Lung (tissue), 12 donors: Measurements from ENCODE around the gene TRIM63. TPM values are rescaled to one million over a fixed set of nuclear protein-coding genes. Genes with fewer than 3 reads are reported as not detected.

Experiments
- ATAC-seq: fragments of 200-7000 bp; cut with Tn5 transposase; one replicate; pipeline ENCODE4 v1.9.1; 2020; ENCODE audit warnings: moderate number of reproducible peaks; ENCODE audit not compliant: insufficient read depth, low FRiP score
- DNase-seq, 3 donors: peaks; one replicate each; pipeline ENCODE4 v3.0.0-alpha.2; 2013 to 2017
- H3K27ac ChIP-seq, 2 donors: one replicate each; pipeline ENCODE4 v1.5.1; 2013; ENCODE audit warnings: mild to moderate bottlenecking in 2 of 2, moderate library complexity in 2 of 2, control low read depth in 1 of 2, inconsistent platforms in 1 of 2, low read depth in 1 of 2, low read length in 1 of 2
- H3K27me3 ChIP-seq, 3 donors: one replicate each; pipeline ENCODE4 v1.5.1; 2013; ENCODE audit warnings: low read length in 2 of 3; ENCODE audit not compliant: control insufficient read depth in 3 of 3, insufficient read depth in 3 of 3
- H3K36me3 ChIP-seq, 4 donors: one replicate each; pipeline ENCODE4 v1.5.1; 2013; ENCODE audit warnings: low read length in 4 of 4, mild to moderate bottlenecking in 1 of 4, moderate library complexity in 1 of 4; ENCODE audit not compliant: control insufficient read depth in 4 of 4, insufficient read depth in 4 of 4
- H3K4me1 ChIP-seq, 5 donors: one replicate each; pipeline ENCODE4 v1.5.1; 2013; ENCODE audit warnings: low read length in 5 of 5, mild to moderate bottlenecking in 2 of 5, moderate library complexity in 1 of 5; ENCODE audit not compliant: control insufficient read depth in 5 of 5, insufficient read depth in 5 of 5
- H3K4me3 ChIP-seq: one replicate; pipeline ENCODE4 v1.5.1; 2013; ENCODE audit warnings: mild to moderate bottlenecking, control low read depth, moderate library complexity
- H3K9ac ChIP-seq, 2 donors: one replicate each; pipeline ENCODE4 v1.5.1; 2013; ENCODE audit warnings: low read length in 2 of 2, control low read depth in 1 of 2; ENCODE audit not compliant: insufficient read depth in 1 of 2
- H3K9me3 ChIP-seq, 4 donors: one replicate each; pipeline ENCODE4 v1.5.1; 2013; ENCODE audit warnings: low read length in 3 of 4, mild to moderate bottlenecking in 1 of 4, moderate library complexity in 1 of 4; ENCODE audit not compliant: control insufficient read depth in 4 of 4, insufficient read depth in 3 of 4
- WGBS, 2 donors: extraction: QIAGEN DNeasy Blood & Tissue Kit; methylation state at CpG; one replicate each; pipeline ENCODE4 v1.1.7; 2013; 5-methylcytosine and 5-hydroxymethylcytosine counted together
- polyA plus RNA-seq, 2 donors: library from polyadenylated mRNA; stranded (reverse); fragments of 200-250 nt; gene quantifications; one replicate each; pipeline ENCODE4 v1.2.1, GENCODE V29; 2013
- total RNA-seq, 2 donors: library from RNA; depleted of rRNA in 1 of 2; stranded (reverse); fragments of >200 nt in 1 of 2; gene quantifications; one replicate each; pipeline ENCODE4 v1.2.1, GENCODE V29; 2014 to 2021
- TF ChIP-seq, protein P1 (sequence below): IDR thresholded peaks from 2 replicates; pipeline ENCODE4 v1.5.1; 2012; ENCODE audit warnings: mild to moderate bottlenecking; ENCODE audit errors: control extremely low read depth, extremely low read depth
- donor health status: control.
- donor health status: control.
- donor health status: Bipolar disorder and iron deficiency.
- donor health status: healthy.
- donor health status: DM: yes; HTN: yes; CAD: no.

Gene TRIM63
- total and polyA plus RNA-seq, 4 donors = 0.12 to 0.31 (median 0.19) TPM

DNA sequence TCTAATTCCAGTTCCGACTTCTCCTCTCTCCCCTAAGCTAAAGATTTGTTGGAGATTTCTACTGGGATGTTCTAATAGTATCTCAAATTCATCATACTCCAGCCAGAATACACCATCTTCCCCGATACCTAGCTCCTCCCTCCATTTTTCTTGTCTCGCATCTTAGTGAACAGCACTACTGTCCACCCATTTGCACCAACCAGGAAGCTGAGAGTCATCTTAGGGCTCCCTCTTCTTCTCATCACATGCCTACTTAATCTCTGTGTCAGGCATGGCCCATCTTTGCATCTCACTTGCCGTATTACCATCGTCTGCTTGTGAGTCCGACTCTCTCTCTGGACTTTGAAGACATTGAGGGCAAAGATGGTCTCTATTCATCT is 3.5 kb upstream of the TRIM63 start:
- Histone ChIP-seq H3K4me1 (peaks cover 0 to 7% (median 0%) of the 10 kb centered on the region in 5 donors), H3K4me3 (no peak overlapping the region), H3K9ac (no peak overlapping the region), H3K36me3 (no peaks in the 10 kb centered on the region), H3K27ac (no peak overlapping the region), H3K9me3 (peaks cover 0 to 2% (median 0%) of the 10 kb centered on the region in 4 donors), H3K27me3 (peaks cover 0 to 7% (median 1%) of the 10 kb centered on the region in 3 donors)
- no peak for ATAC-seq
- TF ChIP-seq, protein P1, sequence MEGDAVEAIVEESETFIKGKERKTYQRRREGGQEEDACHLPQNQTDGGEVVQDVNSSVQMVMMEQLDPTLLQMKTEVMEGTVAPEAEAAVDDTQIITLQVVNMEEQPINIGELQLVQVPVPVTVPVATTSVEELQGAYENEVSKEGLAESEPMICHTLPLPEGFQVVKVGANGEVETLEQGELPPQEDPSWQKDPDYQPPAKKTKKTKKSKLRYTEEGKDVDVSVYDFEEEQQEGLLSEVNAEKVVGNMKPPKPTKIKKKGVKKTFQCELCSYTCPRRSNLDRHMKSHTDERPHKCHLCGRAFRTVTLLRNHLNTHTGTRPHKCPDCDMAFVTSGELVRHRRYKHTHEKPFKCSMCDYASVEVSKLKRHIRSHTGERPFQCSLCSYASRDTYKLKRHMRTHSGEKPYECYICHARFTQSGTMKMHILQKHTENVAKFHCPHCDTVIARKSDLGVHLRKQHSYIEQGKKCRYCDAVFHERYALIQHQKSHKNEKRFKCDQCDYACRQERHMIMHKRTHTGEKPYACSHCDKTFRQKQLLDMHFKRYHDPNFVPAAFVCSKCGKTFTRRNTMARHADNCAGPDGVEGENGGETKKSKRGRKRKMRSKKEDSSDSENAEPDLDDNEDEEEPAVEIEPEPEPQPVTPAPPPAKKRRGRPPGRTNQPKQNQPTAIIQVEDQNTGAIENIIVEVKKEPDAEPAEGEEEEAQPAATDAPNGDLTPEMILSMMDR = no peak
- WGBS, 2 donors = 94 to 96% methylated on average over 6 of the region's 6 CpGs
- DNase-seq = no peak

DNA sequence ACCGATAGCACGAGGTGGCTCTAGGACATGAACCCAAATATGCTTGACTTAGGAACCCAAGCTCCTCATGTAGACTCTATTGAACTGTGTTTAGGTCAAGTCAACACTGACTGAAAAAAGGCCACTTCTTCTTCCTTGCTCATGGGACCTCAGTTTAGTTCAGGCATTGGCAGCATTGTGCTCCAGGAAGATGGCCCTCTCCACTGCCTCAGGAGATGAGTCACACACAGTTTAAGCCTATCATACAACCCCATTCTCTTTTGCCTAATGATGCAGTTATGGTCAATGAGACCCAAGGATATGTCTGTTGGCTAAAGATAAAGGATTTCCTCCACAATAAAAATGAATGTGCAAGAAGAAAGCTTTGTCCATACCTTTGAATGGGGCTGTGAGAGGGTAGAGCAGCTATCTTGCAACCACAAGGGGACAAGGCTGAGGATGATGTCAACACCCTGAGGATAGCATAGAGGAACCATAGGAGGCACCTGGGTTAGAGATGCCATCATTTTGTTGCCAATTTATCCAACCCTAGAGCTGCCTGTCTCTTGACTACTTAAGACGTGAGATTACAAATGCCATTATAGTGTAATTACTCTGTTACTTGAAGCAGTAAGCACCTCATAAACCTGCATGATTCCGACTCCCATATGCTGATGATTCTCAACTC is 3.0 kb upstream of the TRIM63 start:
- Histone ChIP-seq H3K4me1 (peaks cover 0 to 7% (median 0%) of the 10 kb centered on the region in 5 donors), H3K27ac (no peak overlapping the region), H3K4me3 (no peak overlapping the region), H3K27me3 (peaks cover 0 to 7% (median 3%) of the 10 kb centered on the region in 3 donors), H3K9ac (no peak overlapping the region), H3K9me3 (peaks cover 0 to 2% (median 0%) of the 10 kb centered on the region in 4 donors), H3K36me3 (no peaks in the 10 kb centered on the region)
- no peak for DNase-seq
- WGBS, 2 donors = 87 to 90% methylated on average over 4 of the region's 4 CpGs
- TF ChIP-seq, protein P1 = no peak
- no peak for ATAC-seq

DNA sequence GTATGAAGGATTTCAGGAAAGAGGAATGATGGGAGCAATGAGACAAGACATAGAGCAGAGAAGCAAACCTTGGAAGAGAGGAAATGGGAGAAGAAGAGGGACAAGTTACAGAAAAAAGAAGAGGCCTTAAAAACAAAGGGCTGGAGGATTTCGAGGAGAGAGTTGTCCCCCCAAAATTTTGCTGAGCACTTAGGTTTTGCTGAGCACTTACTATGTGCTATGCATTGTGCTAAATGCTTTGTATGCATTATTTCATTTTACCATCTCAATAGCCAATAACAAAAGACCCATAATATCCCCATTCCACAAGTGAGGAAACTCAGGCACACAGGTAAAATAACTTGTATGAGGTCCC is 2.5 kb upstream of the TRIM63 start:
- TF ChIP-seq, protein P1 = no peak
- no peaks in the 10 kb centered on the region for H3K36me3 ChIP-seq
- H3K4me1 ChIP-seq = peaks cover 0 to 7% (median 0%) of the 10 kb centered on the region in 5 donors
- H3K27me3 ChIP-seq = peaks cover 0 to 7% (median 3%) of the 10 kb centered on the region in 3 donors
- no peak overlapping the region for H3K9ac ChIP-seq
- no peak overlapping the region for H3K4me3 ChIP-seq
- WGBS, 2 donors = 73 to 96% methylated on average over 1 of the region's 1 CpG
- H3K27ac ChIP-seq = no peak overlapping the region
- peaks cover 0 to 2% (median 0%) of the 10 kb centered on the region in 4 donors for H3K9me3 ChIP-seq
- no peak for ATAC-seq
- no peak for DNase-seq

DNA sequence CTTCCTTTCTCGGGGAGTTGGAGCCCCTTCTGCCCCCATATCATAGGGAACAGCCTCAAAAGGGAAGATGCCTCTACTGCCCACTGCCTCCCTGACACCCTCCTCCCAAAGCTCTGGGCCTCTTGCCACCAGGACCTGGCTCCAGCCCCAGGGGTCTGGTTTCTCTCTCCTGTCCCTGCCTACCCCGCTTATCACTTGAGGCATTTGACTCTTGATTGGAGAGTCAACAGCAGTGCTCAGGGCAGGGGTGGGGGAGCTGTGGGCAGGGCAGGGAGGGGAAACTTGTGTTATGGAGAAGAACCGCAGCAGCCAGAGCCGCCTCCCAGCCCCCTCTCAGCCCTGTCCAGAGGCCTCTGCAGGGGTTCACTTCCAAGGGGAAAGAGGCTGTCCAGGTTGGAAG is 573 bp downstream of the TRIM63 start:
- Histone ChIP-seq H3K9me3 (no peaks in the 10 kb centered on the region), H3K9ac (no peak overlapping the region), H3K4me3 (no peak overlapping the region), H3K36me3 (no peaks in the 10 kb centered on the region), H3K27ac (peak overlapping the region in 1 of 2 donors; percentile 96), H3K4me1 (peaks cover 0 to 7% (median 0%) of the 10 kb centered on the region in 5 donors), H3K27me3 (peaks cover 0 to 4% (median 3%) of the 10 kb centered on the region in 3 donors)
- TF ChIP-seq, protein P1 = no peak
- peak in 1 of 3 donors; percentile 22 for DNase-seq
- no peak for ATAC-seq
- WGBS, 2 donors = 56 to 76% methylated on average over 4 of the region's 4 CpGs
